Measurements from ENCODE around the gene RAD9B.
A peak's percentile ranks its signal among the peaks of the same experiment; 100 is the strongest.
"Not testable (repeated sequence)": the region's sequence is repeated elsewhere in the genome, so short reads cannot be mapped to it uniquely, and the experiment has no call there.

The RAD9B gene

DNA sequence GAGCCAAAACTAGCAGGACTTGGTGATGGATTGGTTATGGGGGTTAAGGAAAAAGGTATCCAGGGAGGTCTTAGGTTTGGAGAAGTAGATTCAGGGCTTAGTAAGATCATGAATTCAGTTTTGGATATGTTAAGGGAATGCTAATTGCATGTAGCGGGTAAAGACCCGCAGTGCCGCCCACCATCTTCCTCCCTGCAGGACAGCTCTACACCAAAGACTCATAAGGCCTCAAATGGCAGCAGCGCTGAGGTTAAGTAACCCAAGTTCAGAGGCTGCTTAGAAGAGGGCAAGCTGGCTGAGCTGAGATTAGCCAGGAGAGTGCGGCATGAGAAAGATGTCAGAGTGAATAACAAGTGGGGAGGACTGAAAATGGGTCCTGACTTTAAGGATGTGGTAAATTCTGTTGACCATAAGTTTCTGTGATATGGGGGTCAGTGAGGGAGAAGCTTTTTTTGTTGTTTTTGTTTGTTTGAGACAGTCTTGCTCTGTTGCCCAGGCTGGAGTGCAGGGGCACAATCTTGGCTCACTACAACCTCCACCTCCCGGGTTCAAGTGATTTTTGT, 26.2 kb downstream of the RAD9B start:
- no peak for DNase-seq

DNA sequence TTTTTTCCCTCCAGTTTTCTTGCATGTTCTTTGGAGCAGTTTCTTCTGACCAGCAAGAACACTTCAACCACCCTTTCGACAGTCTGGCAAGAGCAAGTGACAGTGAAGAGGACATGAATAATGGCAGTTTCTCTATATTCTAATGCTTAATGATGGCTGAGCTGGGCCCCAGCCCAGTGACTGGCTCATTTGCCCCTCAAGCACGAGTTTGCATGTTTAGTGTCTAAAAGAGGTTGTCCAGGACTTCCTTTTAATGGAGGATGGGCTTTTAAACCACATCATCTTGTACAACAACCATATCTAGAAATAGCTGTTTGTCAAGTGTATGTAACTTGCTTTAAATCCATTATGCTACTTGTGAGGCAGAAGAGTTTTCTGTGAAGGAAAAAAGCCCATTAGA, 28.4 kb downstream of the RAD9B start:
- DNase-seq = no peak

DNA sequence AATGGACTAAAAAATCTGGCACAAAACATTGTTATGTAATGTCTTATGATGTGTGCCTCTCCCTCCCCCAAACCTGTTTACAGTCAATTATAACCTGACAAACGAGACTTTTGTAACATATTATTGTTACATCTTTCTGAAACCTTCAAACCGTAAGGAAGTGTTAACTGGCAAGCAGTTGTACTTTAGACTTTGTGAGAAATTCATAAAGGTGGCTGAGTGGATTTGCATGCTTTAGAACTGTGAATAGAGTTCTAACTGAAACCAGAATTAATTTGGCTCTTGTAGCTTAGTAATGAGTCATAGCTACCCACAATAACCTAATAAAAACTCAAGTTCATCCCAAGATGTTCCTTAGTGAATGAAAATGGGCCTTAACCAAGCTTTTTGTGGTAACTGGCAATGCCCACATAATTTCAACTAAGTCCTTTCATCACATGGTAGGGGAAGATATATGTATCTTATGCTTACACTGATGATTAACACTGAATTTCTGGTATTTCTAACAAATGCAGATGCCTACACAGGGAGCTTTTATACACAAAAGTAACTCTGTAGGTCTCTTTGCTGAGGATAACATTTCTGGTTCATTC, 29.7 kb downstream of the RAD9B start:
- peak in 1 of 14 donors; percentile 32 for DNase-seq

DNA sequence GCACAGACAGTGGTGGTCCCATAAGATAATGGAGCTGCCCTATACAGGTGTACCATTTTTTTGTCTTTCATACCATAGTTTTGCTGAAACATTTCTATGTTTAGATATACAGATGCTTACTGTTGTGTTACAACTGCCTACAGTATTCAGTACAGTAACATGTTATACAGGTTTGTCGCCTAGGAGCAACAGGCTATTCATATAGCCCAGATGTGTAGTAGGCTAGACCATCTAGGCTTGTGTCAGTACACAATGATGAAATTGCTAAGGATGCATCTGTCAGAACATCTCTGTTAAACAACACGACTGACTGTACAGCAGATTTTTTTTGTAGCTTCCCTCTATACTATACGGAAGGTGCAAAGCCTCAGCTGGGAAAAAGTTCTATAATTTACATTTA, 30.5 kb downstream of the RAD9B start:
- no peak for DNase-seq

DNA sequence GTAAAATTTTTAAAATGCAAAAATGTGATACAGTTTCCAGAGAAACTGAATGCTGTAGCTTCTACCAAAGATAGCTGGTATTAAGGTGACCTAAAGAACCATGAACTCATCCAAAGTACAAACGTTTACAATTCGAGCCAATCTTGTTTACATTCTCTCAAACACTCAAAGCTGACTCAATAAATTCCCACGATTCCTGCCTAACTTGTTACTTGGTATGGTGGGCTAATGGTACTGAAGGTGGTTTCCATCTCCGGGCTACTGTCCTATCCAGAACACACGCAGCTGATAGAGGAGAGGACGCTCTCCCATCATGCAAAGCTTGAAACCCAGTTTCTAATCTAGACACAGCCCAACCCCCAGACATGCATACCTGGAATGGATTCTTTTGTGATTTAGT, 31.5 kb downstream of the RAD9B start:
- DNase-seq = no peak

DNA sequence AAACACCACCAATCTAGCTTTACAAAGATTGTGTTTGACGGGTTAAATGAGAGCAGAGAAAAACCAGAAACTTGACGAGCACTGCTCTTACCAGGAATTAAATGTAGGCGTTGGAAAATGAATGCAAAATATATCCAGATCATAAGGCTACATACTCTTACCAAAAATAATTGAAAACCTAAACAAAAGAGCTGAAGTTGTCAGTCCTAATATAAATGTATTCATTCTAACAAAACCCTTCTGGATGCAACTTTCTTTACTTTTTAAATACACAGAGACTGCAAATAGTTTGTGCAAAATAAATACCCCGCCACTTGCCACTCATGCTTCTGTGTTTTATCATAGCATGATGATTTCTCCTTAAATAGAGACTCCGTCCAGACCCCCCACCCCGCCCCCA, 32.7 kb downstream of the RAD9B start:
- no peak for DNase-seq

DNA sequence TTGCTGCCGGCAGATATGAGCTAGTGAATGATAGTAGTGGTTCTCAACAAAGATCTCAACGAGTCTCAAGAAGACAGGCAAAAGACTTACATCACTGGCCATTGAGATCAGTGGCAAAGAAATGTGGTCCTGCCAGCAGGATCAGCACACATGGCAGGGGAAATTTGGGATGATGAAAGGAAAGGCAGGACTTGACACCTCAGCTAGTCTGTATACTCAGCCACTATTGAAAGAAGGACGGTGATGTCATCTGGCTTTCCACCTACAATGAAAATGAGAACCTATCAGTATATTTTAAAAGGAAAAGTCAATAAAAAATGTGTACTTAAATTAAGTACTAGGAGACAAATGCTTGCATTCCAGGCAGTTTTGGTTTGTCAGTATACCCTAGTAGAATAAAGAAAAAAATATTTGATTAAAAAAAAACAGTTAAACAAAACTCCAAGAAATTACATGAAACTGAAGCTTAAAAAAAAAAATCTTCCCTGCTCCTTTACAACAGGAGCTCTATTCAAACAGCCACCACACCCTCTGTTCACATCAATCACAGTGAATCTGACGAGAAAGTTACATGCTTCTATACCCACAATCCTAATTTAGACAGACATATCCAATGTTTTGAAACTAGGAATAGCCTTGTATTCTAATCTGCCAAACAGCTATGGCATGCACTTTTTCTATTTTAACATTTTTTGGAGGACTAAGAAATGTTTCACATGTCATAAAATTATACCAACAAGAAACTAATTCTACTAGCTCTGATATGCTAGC, 34.9 kb downstream of the RAD9B start:
- no peak for DNase-seq

DNA sequence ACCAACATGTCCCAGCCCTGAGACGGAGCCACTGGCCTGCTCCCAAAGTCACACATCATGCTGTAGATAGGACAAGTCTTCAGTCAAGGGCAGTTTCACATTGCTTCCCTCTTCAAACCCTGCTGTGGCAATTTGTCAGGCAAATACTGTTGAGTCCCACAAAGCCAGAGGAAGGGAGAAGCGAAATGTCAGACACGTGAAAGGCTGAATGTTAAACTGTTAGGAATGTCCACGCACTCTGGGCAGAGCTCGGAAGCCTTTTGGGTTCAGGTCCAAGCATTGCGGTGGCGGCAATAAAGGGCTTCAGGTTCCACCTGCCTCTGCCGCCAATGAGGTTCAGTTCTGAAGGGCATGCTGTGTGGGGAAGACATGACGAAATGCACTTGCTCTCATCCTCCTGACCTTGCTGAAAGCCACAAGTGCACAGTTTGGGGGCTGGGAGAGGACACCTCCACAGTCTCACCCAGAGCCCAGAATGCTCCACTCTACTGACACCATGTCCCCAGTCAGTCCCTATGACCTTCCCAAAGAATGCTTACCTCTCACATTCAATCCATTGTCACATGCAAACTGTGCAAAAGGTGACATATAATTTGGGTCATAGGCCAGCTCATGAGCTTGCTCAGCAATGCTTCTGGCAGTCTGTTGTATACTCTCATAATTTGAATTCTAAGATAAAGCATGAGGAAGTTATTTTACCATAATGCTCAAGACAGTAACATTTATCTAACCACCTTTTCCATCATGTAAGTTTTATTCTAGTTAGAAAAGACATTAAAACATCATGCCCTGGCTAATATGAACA, 35.7 kb downstream of the RAD9B start:
- DNase-seq = no peak

DNA sequence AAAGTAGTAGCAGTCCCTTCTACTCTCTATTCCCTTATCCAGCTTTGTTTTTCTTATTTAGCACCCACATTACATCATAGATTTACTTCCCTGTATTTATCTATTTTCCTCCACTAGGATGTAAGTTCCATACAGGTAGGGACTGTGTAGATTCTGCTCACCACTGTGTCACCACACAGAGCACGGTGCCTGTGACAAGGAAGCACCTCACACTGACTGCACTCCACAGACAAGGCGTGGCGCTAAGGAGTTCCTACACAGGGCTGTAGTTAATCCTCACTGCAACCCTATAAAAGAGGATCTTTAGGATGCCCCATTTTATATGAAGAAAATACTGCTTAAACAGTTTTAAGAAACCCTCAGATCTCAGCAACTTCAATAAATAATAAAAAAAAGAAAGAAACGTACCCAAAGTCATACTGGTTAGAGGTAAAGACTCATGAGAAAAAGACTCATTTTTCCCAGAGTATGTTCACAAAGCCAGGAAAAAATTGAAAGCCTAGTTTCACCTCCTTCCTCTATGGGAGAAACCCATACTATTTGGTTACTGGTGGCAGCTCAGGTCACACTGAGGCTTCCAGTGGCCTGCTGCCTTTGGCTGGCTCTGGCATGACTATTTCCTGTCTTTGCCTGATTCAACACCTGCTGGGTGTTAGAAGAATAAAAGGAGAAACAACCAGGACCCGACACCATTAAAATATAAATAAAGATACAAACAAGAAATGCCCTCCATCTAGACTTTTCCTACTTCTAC, 36.9 kb downstream of the RAD9B start:
- DNase-seq = peak in 1 of 14 donors; percentile 1

DNA sequence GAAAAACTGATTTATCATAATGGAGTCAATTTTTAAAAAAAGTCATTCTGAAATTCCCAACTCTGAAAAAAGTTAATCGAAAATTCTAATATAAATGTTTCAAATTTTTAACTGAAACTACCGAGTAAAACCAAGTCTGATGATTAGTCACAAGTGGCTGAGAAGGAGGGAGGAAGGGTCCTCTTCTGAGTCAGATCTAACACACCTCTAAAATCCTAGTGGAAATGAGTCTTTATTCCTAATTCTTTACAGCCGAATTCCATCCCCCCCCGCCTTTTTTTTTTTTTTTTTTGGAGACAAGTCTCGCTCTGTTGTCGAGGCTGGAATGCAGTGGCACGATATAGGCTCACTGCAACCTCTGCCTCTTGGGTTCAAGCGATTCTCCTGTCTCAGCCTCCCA, 37.9 kb downstream of the RAD9B start:
- no peak for DNase-seq

DNA sequence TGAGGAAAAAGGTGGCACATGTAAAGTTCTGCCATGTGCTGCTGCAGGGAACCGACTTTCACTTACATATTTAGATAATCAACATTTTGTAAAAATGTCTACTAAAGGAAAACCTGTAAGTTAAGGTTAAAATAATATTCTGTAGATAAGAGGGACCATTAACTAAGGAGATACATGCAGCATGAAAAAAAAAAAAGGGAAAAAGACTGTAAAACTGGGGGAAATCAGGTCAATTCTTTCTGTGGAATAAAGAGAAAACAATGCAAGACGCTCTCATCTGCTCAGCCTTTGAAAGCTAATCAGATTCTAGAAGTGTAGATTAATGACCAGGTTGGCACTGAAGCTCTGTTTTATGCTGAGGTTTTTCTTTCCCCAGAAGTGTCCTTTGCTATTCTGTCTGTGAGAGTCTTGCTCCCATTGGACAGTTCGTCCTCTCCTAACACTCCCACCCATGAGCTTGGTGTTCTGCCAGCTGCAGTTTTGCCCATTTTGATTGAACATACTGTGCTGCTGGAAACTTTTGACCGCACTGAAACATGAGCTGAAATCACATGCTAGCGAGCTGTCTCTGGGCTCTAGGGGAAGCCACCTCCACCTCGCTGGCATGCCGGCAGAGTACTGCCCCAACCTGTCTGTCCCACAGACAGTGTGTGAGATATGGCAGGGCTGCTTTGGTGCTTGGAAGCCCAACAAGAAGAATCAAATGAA, 41.3 kb downstream of the RAD9B start:
- DNase-seq = peak in 8 of 14 donors; percentile 0 to 60 (median 30)

DNA sequence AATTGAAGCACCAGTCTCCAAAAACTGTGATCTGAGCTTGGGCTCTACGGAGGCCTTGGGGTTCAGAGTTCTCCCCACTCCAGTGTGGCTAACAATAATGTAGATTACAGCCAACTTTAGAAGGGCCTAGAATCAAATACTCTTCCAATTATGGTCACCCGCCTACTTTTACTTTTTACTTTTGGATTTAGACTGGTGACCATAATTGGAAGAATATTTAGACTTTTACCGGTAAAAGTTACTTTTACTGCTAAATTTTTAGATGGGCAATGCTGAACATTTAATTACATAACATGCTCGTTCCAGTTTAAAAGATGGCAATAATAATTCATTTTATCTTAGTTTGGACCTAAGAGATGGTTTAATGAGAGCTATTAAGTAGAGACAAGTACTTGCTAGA, 41.8 kb downstream of the RAD9B start:
- no peak for DNase-seq

DNA sequence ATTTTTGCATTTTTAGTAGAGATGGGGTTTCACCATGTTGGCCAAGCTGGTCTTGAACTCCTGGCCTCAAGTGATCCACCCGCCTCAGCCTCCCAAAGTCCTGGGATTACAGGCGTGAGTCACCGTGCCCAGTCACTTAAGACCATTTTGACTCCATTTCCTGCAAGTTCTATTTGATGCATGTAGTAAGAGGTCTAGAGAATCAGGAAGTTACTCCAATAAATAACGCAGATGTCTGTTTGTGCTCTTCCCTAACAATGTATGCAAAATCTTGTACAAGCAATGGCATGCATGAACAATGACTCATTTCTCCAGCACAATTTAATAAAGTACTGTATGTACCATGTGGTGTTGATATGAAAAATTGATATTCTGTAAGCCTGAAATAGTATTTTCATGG, 43.1 kb downstream of the RAD9B start:
- DNase-seq = not testable (repeated sequence)

DNA sequence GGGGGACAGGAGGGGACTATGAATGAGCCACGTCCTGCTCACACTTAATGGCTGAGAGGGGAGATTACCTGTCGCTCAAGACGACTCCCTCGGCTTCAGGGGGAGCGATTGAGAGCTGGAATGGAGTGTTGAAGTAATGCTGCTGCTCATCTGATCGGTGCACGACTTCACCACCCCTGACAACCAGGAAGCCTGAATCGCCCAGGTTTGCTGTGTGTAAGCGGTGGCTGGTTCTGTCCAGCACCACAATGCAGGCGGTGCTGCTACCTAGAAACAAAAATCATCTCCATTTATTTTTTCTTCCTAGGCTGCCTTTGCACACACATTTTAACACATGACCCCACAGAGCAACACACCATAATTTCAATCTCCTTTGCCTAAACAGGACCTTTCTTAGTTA, 43.7 kb downstream of the RAD9B start:
- DNase-seq = no peak

DNA sequence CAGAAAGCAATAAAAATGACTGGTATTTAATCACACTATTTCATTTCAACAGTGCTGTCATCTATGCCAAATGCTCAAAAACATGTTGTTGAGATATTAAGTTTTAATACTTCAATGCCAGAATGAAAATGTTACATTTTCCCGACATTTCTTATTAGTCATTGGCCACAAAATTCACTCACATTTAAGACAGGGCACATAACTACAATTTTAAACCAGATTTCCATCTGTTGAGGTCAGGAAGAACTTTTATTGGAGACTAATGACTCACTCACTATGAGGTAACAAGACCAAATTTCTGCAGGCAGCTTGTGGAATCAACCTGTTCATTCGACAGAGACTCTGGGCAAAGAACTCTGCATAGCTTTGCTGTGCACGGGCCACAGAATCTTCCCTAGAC, 44.2 kb downstream of the RAD9B start:
- no peak for DNase-seq

DNA sequence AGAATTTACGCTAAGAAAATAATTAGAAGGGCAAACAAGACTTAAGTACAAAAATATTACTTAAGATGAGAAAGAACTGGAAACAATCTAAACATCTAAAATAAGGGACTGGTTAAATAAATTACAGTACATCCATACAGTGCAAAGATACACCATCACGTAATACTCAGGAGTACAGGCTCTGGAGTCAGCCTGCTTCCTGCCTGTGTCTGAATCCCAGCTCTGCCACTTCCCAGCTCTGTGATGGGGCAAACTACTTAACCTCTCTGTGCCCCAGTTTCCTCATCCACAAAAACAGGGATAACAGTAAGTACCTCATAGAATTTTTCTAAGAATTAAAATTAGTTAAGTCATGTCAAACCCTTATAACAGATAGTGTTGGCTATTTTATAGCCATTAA, 45.0 kb downstream of the RAD9B start:
- DNase-seq = no peak

DNA sequence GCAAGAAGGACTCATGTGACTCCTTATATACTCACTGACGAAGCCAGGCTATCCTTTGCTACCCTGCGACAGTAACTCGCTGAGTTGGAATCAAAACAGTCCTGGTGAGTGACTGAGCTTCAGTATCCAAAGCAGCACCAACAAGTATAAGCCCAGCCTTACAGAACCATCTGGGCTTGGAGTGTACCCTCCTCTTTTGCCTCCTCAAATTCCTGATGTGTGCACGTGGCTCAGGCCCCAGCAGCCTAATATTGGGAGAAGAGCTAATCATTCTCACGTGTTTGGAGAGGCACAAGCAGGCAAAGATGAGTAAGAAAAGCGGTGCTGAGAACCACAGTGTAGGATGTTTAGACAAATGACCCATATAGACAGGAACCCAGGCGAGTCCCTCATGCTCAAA, 46.5 kb downstream of the RAD9B start:
- no peak for DNase-seq

DNA sequence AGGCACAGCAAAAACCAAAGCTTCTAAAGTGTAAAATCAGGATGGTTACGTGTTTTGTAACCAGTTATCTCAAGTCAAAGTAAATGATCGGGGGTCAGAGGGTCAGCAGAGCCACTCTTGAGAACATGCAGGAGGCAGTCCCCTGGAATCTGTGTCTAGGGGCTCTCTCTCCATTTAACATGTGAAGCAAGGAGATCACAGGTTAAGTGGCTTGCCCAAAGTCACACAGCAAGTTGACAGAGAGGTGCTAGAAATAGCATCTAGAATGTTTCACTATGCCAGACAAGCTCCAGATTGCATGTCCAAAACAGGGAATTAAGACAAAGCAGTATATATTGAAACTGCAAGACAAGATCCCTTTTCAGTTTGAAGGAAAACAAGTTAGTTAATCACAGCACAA, 47.6 kb downstream of the RAD9B start:
- no peak for DNase-seq

DNA sequence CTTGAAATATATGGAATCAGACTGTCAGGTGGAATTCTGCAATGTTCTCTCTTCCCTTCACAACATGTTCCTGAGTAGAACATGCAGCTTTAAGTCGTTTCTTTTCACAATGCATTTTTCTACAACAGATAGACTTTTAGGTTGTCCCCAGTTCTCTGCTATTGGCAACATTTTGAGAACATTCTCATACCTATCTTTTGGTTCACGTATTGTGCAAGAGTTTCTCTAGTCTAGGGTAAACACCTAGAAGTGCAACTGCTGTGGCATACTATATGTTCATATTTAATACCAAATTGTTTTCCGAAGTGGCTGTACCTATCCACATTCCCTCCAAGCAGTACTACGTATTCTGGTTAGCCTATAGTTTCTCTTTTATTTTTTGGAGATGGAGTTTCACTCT, 48.9 kb downstream of the RAD9B start:
- no peak for DNase-seq
